Ecto neural progenitor cell (in vitro differentiated cells): Measurements from ENCODE around the gene SMIM44.
A peak's percentile ranks its signal among the peaks of the same experiment; 100 is the strongest.

ENCODE experiments used
- DNase-seq: peaks from one replicate; pipeline ENCODE4 v3.0.0-alpha.2; 2018; ENCODE audit warnings: low spot score

The SMIM44 gene

DNA sequence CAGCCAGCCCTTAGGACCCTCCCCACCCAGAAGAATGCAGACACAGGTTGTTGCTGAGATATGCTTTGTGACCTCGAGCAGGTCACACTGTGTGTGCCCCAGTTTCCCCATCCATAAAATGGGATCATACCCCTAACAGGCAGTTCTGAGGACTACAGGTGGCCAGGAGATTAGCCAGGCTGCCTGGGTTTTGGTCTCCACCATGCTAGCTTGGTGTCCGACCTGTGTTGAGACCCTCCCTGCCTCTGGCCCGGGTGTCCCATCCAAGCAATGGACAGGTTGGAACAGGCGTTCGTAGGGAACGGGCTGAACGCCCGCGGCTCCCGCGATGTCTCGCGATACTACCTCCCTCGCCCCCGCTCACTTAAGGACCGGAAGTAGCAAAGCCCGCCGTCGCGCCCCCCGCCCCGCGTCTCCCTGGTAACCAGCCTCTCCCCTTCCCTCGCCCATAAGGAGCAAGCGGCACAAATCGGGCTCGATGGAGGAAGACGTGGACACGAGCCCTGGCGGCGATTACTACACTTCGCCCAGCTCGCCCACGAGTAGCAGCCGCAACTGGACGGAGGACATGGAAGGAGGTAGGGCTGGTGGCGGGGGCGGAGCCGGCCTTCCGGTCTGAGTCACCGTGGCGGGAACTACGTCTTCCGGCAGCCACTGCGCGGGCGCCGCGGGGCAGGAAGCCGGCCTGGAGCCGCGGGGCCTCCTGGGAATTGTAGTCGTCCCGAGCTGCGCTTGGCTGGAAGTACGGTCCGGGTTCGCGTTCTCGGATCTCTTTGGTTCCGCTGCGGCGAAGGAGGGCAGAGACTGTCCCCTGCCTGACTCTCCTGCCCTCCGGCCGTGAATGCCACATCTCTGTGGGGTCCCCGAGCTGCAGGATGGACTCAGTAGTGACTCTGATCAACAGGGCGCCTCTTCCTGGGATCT is 48.3 kb downstream of the SMIM44 start:
- DNase-seq = peak; percentile 98

DNA sequence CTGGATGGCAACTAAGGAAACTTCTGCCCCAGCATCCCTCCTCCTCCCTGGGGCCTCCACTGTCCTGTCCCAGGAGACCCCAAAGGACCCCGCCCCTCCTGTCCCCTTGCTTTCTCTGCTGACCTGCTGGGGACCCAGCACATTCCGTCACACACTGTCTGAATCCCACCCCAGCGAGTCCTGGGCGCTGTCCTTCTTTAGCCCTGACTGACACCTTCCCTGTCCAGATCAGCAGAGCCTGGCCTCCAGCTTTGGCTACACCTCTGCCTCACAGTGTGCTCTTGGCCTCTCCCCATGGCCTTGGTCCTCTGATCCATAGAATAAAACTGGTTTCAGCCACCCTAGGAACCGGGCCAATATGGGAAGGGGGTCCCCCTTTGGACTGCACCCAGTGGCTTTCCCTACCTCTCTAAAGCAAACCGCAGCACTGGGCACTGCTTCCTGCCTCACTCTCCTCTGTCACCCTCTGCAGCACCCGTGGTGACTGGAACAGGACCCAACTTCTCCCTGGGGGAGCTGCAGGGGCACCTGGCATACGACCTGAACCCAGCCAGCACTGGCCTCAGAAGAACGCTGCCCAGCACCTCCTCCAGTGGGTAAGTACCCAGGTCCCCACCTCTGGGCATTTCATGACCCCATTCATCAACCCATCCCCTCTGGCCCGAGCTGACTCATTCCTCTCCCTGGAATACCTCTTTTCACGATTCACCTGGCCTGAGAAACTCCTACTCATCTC is 49.3 kb downstream of the SMIM44 start:
- DNase-seq = no peak

DNA sequence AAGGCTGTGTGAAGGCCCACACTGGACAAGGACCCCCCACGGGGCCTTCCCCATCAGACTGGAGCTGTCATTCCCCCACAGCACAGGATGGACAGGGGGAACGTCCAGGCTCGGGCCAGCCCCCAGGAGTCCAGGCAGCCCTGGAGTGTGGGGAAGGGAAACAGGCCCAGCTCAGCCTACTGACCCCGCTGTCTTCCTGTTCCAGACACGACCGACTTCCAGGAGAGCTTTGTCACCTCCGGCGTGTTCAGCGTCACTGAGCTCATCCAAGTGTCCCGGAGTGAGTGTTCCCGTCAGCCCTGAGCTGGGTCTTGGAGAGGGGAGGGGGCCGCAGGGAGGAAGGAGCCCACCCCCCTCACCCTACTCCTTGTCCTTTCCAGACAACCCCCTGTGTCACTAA is 49.9 kb downstream of the SMIM44 start:
- no peak for DNase-seq
